SH-SY5Y (cell line): ENCODE measurements around the gene TIMM17B.

ENCODE experiments used
- GATA2 ChIP-seq: IDR thresholded peaks from 2 replicates; pipeline ENCODE4 v1.6.1; 2011; ENCODE audit warnings: mild to moderate bottlenecking, low read depth, low read length
- GATA3 ChIP-seq: IDR thresholded peaks from 2 replicates; pipeline ENCODE4 v1.6.1; 2011; ENCODE audit warnings: low read depth, mild to moderate bottlenecking, low read length, moderate library complexity

GRCh38 chrX:48891402-48892288 lies 5.9 kb downstream of the TIMM17B start:
- TF ChIP-seq GATA2: no peak
- TF ChIP-seq GATA3: no peak
